Measurements from ENCODE around the gene TBC1D22A. TPM values are rescaled to one million over a fixed set of nuclear protein-coding genes. Genes with fewer than 3 reads are reported as not detected.

The TBC1D22A gene
- total and polyA plus RNA-seq, 9 of the 15 experiments (the other 6 are each of a cell fraction or from before 2014, with no cell fraction given), result 0.20 to 11.5 (median 5.2) TPM

DNA sequence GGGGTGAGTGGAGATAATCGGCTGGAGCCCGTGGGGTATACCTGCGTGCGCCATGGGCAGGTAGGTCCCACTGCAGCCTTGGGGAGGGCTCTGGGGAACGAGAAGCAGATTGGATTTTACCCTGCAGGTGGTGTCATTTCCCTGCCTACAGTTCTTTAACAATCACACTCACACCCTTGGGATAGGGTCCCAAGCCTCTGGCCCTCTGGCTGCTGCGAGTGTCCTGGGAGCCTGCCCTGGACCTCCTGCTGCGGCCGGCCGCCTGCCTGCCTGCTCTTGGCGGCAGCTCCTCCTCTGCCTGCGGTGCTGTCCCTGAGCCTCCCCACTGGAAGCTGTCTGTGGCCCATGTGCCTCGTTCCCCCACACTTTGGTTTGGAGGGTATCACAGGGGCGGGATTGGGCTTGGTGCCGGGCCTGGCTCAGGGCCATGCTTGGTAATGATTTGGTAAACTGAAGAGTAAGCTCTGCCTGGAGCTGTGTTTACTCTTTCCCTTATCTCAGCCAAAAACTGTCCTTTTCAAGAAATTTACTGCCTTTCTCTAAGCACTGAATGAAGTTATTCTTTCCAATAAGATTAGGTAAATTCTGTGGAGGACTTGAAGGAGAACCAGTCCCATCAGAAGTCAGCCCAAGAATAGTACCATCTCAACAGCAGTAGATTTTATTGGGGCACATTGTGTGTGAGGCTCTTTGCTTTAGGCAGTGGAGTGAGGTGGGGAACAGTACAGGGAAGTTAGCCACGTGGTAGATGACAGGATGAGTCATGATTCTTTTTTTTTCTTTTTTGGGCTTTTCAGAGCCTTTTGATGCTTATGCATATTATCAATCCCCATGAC lies 53.7 kb downstream of the TBC1D22A start (continued):
- no peak for TF ChIP-seq MYNN (IDR thresholded peaks at IDR 0.05)
- no peak for TF ChIP-seq MYNN (CRISPR knock-in tag; IDR thresholded peaks at IDR 0.05)
- TF ChIP-seq, protein P1, sequence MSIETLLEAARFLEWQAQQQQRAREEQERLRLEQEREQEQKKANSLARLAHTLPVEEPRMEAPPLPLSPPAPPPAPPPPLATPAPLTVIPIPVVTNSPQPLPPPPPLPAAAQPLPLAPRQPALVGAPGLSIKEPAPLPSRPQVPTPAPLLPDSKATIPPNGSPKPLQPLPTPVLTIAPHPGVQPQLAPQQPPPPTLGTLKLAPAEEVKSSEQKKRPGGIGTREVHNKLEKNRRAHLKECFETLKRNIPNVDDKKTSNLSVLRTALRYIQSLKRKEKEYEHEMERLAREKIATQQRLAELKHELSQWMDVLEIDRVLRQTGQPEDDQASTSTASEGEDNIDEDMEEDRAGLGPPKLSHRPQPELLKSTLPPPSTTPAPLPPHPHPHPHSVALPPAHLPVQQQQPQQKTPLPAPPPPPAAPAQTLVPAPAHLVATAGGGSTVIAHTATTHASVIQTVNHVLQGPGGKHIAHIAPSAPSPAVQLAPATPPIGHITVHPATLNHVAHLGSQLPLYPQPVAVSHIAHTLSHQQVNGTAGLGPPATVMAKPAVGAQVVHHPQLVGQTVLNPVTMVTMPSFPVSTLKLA (conservative IDR thresholded peaks at IDR 0.05), result peak; percentile 88 to 95
- peak; percentile 68 for TF ChIP-seq SMARCA4 (IDR thresholded peaks at IDR 0.05)
- no peak for TF ChIP-seq ZBTB8A (IDR thresholded peaks at IDR 0.05; ENCODE audit: partially characterized antibody)
- TF ChIP-seq CBFA2T3 (IDR thresholded peaks at IDR 0.05), result peak; percentile 19; the same call in 1 of the 2 replicates
- TF ChIP-seq ARID1B (IDR thresholded peaks at IDR 0.05), result peak; percentile 47
- TF ChIP-seq COPS2 (conservative IDR thresholded peaks at IDR 0.05), result no peak
- TF ChIP-seq MITF (IDR thresholded peaks at IDR 0.05), result no peak
- TF ChIP-seq KDM1A (IDR thresholded peaks at IDR 0.05), result peak; percentile 45 to 62; a peak in 3 of 4 replicates
- TF ChIP-seq FOXA1 (IDR thresholded peaks at IDR 0.05; ENCODE audit: borderline replicate concordance), result peak; percentile 9; the same call in 1 of the 2 replicates
- TF ChIP-seq L3MBTL2 (IDR thresholded peaks at IDR 0.05), result peak; percentile 39; the same call in 1 of the 2 replicates
- TF ChIP-seq ZNF696 (CRISPR knock-in tag; conservative IDR thresholded peaks at IDR 0.05), result no peak

Measured in K562 (cell line).